Mucosa of gallbladder (tissue), 1 donor: ENCODE data around the gene TMEM163. TPM values are rescaled to one million over a fixed set of nuclear protein-coding genes. Genes with fewer than 3 reads are reported as not detected.
"Not testable (repeated sequence)": the region's sequence is repeated elsewhere in the genome, so short reads cannot be mapped to it uniquely, and the experiment has no call there.

Experiments used
- DNase-seq: peaks from one replicate; pipeline ENCODE4 v3.0.0-alpha.2; 2020; ENCODE audit warnings: low spot score
- total RNA-seq: library from RNA; stranded (reverse); gene quantifications from one replicate; pipeline ENCODE4 v1.2.1, GENCODE V29; 2021
- donor health status: DM: no; HTN: no; CAD: no.

TMEM163 gene
- total RNA-seq, 1 donor from 2014 or later: 36.1 TPM

DNA sequence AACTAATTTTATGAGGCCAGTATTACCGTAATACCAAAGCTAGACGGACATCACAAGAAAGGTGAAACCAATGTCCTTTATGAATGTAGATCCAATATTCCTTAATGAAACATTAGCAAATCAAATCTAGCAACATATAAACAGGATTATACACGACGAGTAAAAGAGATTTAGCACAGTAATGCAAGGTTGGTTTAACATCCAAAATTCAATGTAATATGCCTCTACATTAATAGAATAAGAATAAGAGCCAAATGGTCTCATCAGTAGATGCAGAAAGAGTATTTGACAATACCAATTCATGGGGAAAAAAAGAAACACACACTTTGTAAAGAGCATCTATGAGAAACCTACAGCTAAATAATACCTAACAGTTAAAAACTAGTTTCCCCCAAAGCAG, 99.5 kb downstream of the TMEM163 start:
- no peak for DNase-seq

DNA sequence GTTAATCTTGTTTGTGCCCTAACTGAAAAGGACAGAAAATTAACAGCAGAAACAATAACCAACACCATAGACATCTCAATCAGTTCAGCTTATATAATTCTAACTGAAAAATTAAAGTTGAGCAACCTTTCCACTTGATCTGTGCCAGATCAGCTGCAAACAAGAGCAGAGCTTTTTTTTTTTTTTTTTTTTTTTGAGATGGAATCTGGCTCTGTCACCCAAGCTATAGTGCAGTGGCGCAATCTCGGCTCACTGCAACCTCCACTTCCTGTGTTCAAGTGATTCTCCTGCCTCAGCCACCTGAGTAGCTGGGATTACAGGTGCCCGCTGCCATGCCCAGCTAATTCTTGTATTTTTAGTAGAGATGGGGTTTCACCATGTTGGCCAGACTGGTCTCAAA, 103.3 kb downstream of the TMEM163 start:
- not testable (repeated sequence) for DNase-seq

DNA sequence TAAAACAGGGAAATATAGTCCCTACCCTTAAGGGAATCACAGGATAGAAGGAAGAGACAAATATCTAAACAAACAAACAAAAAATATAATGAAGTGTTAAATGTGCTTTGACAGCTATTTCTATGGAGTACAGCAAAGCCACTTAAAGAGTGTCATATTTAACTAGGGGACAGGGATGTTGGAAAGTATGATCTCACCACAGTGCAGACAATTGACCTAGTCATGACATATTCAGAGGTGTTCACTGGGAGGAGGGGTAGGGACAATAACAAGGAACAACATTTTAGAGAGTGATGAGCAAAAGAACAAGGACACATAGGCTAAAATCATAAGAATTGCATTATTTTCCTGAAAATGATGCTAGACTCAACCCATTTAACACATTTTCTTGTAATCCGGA, 107.5 kb downstream of the TMEM163 start:
- DNase-seq: no peak

DNA sequence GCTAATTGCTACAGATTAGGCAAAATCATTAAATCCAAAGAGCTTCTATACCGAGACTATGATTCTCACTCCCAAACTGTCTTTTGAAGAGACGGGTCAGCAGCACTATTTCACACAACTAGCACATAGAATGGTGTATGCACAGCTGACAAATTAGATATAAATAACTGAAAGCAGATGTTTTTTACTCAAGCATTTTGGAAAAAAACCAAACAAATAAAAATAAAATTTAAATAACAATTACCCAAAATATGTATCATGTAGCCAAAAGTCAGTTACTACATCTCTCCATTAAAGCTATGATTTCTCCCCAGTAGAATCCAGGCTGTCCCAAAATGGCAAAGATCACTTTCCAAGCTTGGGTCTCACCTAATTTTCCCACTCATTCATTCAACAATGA, 107.9 kb downstream of the TMEM163 start:
- no peak for DNase-seq

DNA sequence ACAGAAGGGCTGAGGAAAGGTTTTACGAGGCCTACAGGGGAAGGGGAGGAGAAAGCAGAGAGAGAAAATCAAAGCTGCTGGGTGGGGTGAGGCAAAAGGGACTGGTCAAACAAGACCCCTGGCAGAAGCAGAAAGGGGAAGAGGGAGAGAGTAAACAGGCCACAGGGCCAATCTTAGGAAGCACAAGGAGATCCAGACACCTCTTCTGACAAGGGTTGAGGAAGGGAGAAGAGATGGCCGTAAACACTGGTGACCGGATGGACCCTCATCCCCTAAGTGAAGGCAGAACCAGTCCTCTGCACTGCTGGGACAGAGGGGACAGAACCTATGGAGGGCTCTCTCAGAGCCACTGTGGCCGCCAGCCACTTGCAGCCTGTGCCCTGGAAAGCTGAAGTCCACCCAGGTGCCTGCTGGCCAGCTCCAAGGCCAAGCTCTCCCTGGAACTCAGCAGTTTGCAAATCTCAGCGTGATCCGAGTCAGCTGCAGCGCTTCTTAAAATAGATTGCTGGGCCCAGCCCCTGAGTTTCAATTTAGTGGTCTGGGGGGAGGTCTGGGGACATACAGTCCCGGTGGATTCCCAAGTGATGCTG, 108.8 kb downstream of the TMEM163 start:
- no peak for DNase-seq

DNA sequence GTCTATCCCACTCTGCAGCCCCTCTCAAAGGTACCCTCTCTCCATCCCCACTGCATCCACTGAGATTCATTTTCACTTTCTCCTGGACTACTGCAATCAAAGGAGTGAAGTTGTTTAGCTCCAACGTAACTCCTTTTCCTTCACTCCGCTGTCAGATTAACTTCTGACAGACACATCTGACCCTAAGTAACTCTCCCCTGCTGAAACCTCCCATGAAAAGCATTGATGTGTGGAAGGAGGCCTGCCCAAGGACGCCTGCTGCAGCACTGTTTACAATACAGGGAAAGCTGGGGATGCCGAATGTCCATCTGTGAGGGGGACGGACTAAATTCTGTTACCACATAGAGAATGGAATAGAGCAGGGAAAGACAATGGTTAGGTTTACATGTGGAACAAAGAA, 114.8 kb downstream of the TMEM163 start:
- DNase-seq: no peak

DNA sequence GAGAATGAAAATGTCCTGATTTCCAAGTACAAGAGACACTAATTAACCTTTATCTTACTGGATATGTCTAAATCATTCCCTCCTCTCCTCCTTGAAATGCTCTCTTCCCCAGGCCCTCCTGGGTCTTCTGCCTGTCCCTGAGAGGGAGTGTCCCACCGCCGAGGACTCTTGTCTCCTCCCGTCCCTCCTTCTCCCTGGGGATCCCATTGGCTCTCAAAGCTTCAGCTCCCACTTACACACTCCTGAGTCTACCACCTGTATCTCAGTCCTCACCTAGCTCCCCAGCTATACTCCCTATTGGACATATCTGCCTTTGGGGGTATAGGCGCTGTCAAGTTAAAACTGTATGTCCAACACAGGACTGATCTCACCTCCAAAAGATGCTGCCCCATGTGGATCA, 116.1 kb downstream of the TMEM163 start:
- DNase-seq: no peak

DNA sequence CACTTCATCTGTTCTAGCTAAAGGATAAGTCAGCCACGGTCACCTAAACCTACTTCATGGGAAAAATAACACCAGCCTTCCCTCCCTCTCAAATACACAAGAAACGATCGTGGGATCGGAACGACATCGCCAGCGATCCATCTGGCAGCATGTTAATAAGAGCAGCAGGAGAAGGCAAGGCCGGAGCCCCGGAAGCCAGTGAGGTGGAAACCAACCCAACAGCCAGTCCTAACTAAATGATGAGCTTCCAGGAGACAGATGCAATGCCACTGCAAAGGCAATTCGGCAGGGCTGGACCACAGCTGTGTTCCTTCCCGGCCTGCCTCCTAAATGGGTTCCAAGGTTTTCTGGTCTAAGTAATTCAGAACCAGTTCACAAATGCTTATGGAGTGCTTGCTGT, 117.5 kb downstream of the TMEM163 start:
- no peak for DNase-seq

DNA sequence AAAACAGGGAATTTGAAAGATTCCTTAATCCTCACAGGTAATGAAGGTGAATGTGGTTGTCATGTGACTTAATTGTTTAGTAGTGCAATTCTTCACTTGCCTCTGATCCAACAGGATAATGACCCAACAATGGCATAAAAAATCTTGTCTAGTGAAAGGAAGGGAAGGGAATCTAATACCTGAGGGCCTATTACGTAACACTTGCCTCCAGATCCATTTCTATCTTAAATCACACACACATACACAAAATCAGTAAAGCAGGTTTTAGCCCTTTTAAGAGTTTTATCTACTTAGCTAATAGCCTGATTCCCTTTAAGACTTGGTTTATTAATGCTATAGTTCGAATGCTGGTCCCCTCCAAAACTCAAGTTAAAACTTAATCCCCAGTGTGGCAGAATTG, 118.6 kb downstream of the TMEM163 start:
- no peak for DNase-seq

DNA sequence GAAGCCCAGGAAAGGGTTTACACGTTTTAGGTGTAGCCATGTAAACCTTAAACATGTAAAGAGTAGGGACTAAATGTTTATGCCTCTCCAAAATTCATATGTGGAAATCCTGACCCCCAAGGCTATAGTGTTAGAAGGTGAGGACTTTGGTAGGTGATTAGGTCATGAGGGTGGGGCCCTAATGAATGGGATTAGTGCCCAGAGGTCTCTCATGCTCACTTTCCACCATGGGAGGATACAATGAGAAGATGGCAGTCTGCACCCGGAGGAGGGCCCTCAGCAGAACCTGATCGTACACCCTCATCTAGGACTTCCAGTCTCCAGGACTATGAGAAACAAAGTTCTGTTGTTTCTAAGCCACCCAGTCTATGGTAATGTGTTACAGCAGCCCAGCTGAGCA, 119.6 kb downstream of the TMEM163 start:
- DNase-seq: no peak

DNA sequence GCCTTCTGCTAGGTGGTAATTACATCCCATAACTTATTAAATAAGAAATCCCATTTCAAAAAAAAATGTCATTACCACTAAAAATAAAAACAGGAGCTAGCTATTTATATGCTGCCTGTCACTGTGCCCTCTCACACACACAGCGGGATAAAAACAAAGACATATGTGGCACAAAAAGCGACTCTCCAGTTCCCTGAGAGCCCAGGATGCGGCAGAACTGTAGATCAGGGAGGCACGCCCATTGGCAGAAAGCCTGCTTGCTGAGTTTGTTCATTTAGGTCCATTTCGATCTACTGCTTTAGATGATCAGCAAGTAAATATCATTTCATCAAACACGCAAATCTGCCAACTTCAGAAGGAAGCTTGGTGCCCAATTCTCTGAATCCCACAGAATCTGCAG, 124.4 kb downstream of the TMEM163 start:
- peak; percentile 38 for DNase-seq

DNA sequence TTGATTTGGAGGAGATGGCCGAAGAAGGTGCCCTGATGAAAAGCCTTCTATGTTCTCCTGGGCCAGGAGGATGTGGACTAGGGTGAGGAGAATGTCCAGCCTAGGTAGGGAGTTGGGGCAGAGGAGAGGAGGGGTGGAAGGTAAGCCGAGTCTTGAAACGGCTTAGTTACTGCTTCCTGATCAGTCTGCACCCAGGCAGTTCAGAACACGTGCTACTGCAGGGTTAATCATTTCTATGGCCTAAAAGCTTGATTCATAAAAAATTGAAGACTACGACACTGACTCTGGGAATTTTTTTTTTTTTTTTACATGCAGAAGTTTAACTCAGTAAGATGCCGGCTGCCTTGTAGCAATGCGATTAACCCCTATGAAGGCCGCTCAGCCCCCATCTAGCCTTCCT, 125.3 kb downstream of the TMEM163 start:
- no peak for DNase-seq

DNA sequence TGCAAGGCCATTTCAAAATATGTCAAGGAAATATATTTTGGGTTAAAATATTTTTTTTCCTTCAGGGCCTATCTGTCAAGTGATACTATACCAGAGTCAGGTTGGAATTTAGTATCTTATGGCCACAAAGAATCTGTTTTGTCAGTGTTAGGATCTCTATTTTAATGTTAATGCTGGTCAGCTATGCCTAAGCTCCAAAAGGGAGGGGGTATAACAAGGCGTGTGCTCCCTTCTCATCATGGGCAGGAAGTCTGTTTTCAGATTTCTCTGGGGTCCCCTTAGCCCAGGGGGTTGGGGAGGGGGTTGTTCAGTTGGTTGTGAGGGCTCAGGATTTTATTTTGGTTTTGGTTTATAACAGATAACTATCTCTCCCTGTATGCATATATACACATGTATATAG, 126.4 kb downstream of the TMEM163 start:
- no peak for DNase-seq

DNA sequence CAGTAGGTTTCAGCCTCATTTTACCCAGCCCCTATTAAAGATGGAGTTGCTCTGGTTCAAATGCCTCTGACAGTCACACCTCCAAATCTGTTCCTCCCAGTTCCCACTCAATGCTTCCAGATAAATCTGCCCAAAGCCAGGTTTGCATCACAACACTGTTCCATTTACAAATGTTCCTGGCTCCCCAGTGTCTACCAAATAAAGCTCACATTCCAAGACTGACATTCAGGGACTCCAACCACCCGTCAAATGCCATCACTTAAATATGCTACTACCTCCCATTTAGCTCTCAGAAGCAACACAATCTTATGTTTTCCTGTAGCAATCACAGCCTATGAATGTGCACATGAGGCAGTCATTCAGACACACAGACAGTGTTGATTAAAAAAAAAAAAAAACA, 127.3 kb downstream of the TMEM163 start:
- no peak for DNase-seq

DNA sequence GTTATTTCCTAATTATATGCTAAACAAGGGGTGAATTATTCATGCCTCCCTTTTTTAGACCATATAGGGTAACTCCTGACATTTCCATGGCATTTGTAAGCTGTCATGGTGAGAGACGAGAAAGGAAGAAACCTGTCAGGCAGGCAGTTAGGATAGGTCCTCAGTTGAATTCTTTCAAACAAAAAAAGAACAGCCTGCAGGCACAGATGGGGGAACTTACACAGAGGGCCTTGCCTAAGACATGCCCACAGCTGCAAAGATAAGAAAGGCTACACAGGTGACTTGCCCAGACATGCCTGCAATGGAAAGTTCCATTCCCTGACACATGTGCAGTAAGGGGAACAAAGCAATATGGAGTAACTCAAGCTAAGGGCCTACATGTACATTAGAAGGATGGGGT, 128.1 kb downstream of the TMEM163 start:
- no peak for DNase-seq

DNA sequence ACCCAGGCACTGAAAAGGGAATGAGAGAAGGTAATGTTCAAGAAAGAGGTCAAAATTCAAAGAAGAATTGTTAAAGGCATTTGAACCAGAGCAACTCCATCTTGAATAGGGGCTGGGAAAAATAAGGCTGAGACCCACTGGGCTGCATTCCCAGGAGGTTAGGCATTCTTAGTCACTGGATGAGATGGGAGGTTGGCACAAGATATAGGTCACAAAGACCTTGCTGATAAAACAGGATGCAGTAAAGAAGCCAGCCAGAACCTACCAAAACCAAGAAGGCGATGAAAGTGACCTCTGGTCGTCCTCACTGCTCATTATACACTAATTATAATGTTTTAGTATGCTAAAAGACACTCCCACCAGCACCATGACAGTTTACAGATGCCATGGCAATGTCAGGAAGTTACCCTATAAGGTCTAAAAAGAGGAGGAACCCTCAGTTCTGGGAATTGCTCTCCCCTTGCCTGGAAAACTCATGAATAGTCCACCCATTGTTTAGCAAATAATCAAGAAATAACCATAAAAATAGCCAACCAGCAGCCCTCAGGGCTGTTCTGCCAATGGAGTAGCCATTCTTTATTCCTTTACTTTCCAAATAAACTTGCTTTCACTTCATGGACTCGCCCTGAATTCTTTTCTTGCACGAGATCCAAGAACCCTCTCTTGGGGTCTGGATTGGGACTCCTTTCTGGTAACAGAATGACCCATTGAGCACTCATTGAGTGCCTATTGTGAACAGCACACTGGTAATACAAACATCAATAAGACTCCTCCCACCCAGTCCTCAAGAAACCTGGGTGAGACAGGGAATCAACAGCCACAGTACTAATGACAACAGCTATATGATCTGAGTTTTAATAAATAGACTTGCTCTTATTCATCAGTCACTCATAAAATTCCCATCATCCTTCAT, 129.4 kb downstream of the TMEM163 start:
- DNase-seq: not testable (repeated sequence)

DNA sequence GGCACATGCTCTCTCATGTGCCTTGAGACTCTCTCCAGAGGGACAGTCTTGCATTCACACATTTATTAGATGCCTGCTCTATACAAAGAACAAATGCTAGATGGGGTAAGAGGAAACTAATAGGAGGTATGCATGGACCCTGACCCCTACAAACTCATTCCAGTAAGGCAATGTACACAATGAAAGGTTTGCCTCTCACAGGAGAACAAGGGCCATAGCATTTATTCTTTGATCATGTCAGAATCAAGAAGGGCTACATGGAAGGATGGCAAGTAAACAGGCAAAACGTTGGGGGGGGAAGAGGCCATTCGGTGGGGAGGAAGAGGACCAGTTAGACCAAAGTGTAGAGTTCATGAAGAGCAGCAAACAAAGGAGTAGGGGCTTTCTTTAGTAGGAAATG, 130.2 kb downstream of the TMEM163 start:
- DNase-seq: no peak

DNA sequence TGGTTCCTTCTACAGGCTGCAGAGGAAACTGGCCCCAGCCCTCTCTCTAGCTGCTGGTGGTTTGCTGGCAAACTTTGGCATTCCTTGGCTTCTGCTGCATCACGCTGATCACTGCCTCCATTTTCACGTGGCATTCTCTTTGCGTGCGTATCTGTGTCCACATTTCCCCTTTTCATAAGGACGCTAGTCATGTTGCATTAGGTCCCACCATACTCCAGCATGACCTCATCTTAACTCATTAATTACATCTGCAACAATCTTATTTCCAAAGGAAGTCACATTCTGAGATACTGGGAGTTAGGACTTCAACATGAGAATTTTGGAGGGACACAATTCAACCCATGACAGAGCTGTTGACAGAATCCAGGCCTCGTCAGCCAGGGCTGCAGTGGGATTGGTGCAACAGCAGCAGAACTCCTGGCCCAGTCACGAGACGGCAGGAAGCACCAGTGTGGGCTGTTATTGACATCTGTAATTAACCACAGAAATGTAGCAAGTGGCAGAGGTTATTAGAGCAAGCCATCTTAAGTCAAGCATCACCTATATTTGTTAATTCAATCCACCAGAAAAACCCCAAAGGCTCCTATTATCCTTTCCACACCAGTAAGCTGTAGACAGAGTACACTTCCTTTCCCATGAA, 132.4 kb downstream of the TMEM163 start:
- DNase-seq: no peak

DNA sequence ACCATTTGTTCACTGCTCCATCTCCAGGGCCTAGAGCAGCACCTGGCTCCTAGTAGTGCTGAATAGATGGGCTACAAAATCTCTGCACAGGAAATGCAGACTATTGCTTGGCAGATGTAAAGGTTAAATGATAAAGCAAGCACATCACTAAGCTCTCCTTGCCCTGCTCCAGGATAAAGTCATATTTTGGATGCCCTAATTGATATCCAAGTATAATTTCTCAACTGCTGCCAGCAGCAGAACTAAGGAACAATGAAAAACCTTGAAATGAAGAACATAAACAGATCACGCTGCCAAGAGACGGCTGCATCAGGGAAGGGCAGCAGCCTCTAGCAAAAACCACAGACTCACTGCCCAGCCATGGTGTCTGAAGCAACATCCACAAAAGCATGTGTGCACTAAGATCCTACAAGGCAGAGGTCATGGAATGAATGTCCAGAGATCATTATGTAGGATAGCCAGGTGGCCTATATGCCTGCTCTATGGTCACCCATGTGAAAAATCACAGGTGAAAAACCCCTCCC, 134.7 kb downstream of the TMEM163 start:
- DNase-seq: peak; percentile 12

DNA sequence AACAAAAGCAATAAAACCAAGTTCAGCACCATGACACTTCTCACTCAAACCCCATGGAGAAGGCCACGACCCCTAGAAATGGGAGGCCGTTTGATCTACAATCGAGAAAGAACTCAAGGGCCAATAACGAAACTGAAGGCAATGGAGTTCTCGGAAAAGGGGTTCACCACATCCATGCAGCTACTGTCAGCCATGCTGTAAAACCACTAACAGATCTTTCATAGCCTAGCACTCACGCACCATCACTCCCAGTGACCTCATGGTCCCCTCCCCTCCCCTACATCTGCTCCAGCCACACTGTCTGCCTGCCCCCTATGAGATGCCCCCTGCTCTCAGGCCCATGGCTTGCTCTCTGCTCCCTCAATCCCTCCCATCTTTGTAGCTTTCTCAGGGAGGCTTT, 135.3 kb downstream of the TMEM163 start:
- no peak for DNase-seq

DNA sequence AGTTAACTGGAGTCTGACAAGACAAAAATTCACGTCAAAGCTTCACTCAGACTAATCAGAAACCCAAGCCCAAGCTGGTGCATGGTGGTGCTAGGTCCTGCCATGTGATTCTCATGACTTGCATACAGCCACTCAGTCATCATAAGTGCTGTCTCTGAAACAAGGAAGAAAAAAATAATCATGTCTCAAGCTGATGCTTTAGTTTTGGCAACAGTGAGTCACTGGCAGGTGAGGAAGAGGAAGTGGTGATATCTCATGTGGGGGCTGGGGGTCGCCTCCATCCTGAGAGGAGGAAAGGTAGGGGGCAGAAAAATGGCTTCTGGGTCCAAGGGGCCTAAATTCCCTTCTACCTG, 136.3 kb downstream of the TMEM163 start:
- DNase-seq: no peak

DNA sequence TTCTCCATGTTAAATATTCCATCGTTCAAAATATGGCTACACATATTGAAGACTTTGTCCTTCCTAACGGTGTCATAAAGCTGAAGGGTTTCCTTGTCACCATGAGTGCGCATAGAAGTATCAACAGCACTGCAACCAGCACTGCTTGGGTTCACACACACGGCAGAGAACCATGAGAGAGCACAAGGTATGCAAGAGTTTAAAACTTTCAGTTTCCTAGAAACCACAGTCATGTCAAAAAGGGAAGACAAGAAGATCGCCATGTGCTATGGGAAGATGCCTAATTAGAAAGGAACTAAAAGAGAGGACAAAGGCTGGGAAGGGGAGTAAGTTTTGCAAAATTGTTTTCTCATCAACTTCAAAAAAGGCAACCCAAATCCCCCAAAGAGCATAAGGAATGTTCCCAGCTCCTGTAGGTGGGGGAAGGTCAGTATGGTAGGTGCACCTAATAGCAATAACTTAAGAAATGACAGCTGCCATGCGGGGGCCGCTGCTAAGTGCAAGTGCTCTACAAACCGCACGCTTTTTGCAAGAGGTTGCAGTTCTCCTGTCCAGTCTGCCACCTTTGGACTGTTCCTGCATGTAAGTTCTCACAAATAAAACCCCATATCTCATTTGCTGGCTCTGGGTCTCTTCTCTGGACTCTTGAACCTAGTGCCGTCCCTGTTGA, 136.8 kb downstream of the TMEM163 start:
- no peak for DNase-seq
